Stimulated activated CD4-positive, alpha-beta T cell treated with anti-CD3 and anti-CD28 coated beads, Interleukin-15, amount 100 ng/mL, for 48 hours (primary cell): ENCODE results near the gene SAYSD1.
"Not testable (repeated sequence)": the region's sequence is repeated elsewhere in the genome, so short reads cannot be mapped to it uniquely, and the experiment has no call there.

Source experiments
- DNase-seq, 2 donors: peaks; one replicate each; pipeline ENCODE4 v3.0.0-alpha.2; 2020; ENCODE audit warnings: low read depth in 2 of 2

Gene SAYSD1

GRCh38 chr6:39114704-39115599 is at the start of gene SAYSD1:
Gene SAYSD1, minus strand, starts transcription at chr6:39115186. Its CDS starts 97 bp downstream, at chr6:39115089.
- peak; percentile 87 to 90 for DNase-seq

- no peak for DNase-seq
These were observed 42.5 kb upstream of the SAYSD1 start for GRCh38 chr6:39157511-39157910.

- DNase-seq, result no peak
These were observed 41.8 kb upstream of the SAYSD1 start for GRCh38 chr6:39156801-39157200.

- no peak for DNase-seq
These were observed 39.7 kb upstream of the SAYSD1 start for GRCh38 chr6:39154705-39155104.

GRCh38 chr6:39153766-39154397 is 38.9 kb upstream of the SAYSD1 start:
- peak; percentile 21 to 25 for DNase-seq

GRCh38 chr6:39152262-39152661 is 37.3 kb upstream of the SAYSD1 start:
- no peak for DNase-seq

- no peak for DNase-seq
These were observed 36.2 kb upstream of the SAYSD1 start for GRCh38 chr6:39151211-39151610.

GRCh38 chr6:39144481-39145173 is 29.6 kb upstream of the SAYSD1 start:
- no peak for DNase-seq

GRCh38 chr6:39143238-39143930 is 28.4 kb upstream of the SAYSD1 start:
- peak in 1 of 2 donors; percentile 9 for DNase-seq

- DNase-seq, result no peak
These were observed 25.7 kb upstream of the SAYSD1 start for GRCh38 chr6:39140556-39141167.

- no peak for DNase-seq
These were observed 22.3 kb upstream of the SAYSD1 start for GRCh38 chr6:39137245-39137644.

- DNase-seq, result not testable (repeated sequence)
These were observed 21.2 kb upstream of the SAYSD1 start for GRCh38 chr6:39136207-39136606.

- DNase-seq, result not testable (repeated sequence)
These were observed 19.8 kb upstream of the SAYSD1 start for GRCh38 chr6:39134761-39135160.

- DNase-seq, result no peak
These were observed 15.7 kb upstream of the SAYSD1 start for GRCh38 chr6:39130691-39131090.

GRCh38 chr6:39128832-39129231 is 13.8 kb upstream of the SAYSD1 start:
- DNase-seq, result no peak

- no peak for DNase-seq
These were observed 13.1 kb upstream of the SAYSD1 start for GRCh38 chr6:39128106-39128505.

GRCh38 chr6:39124114-39124513 is 9.1 kb upstream of the SAYSD1 start:
- DNase-seq, result no peak

- no peak for DNase-seq
These were observed 3.9 kb upstream of the SAYSD1 start for GRCh38 chr6:39118921-39119320.

- DNase-seq, result no peak
These were observed 640 bp downstream of the SAYSD1 start for GRCh38 chr6:39114388-39114703.

- DNase-seq, result no peak
These were observed 1.2 kb downstream of the SAYSD1 start for GRCh38 chr6:39113788-39114187.

GRCh38 chr6:39111280-39111679 is 3.7 kb downstream of the SAYSD1 start:
- no peak for DNase-seq
